PC-3 (cell line): ENCODE measurements around the gene PTGIR. TPM values are rescaled to one million over a fixed set of nuclear protein-coding genes. Genes with fewer than 3 reads are reported as not detected.

Experiments
- ATAC-seq: fragments of 200-7000 bp; cut with Tn5 transposase; 2 replicates; pipeline ENCODE4 v1.9.1; 2020; ENCODE audit warnings: mild to moderate bottlenecking, moderate library complexity
- BruUV-seq: library from RNA; stranded (reverse); fragments of 400-500 nt; replicated peaks from 2 replicates; lab custom pipeline; 2021; lab: Mats Ljungman, UMichigan
- CTCF ChIA-PET: fragments of 300-600 bp; sonication (Branson Sonifier 250); formaldehyde crosslinking; loops from one replicate; lab custom pipeline; 2022; ENCODE audit warnings: antibody characterized with exemption; lab: Charles Lee
- POLR2A ChIA-PET: fragments of 300-600 bp; sonication (Branson Sonifier 250); formaldehyde crosslinking; loops from one replicate; lab custom pipeline; 2022; ENCODE audit warnings: antibody characterized with exemption; ENCODE audit not compliant: unreplicated experiment; lab: Charles Lee
- DNase-seq: peaks from one replicate; pipeline ENCODE4 v3.0.0-alpha.2; 2015
- H2AFZ ChIP-seq: fragments of 300-600 bp; sonication (generic); 2 replicates; pipeline ENCODE4 v1.6.0; 2016; ENCODE audit warnings: antibody characterized with exemption, low read length
- H3F3A ChIP-seq: fragments of 300-600 bp; sonication (generic); one replicate; pipeline ENCODE4 v1.6.0; 2017; ENCODE audit warnings: antibody characterized with exemption, low read length, control low read depth, mild to moderate bottlenecking; ENCODE audit not compliant: unreplicated experiment
- H3K27ac ChIP-seq: fragments of 300-600 bp; sonication (generic); 2 replicates; pipeline ENCODE4 v1.5.1; 2016; ENCODE audit warnings: mild to moderate bottlenecking, low read length
- H3K27me3 ChIP-seq: fragments of 300-600 bp; sonication (generic); 2 replicates; pipeline ENCODE4 v1.6.1; 2016; ENCODE audit warnings: low read length, mixed read lengths
- H3K36me3 ChIP-seq: fragments of 300-600 bp; sonication (generic); 2 replicates; pipeline ENCODE4 v1.6.1; 2016; ENCODE audit warnings: low read depth, mixed run types, low read length, mixed read lengths
- H3K4me1 ChIP-seq: fragments of 300-600 bp; sonication (generic); 2 replicates; pipeline ENCODE4 v1.5.1; 2016; ENCODE audit warnings: low read length; ENCODE audit not compliant: insufficient read depth
- H3K4me2 ChIP-seq: fragments of 300-600 bp; sonication (generic); 2 replicates; pipeline ENCODE4 v1.6.0; 2016; ENCODE audit warnings: low read length
- H3K4me3 ChIP-seq: fragments of 300-600 bp; sonication (generic); 2 replicates; pipeline ENCODE4 v1.5.1; 2016; ENCODE audit warnings: mild to moderate bottlenecking, low read length, mixed read lengths
- H3K79me2 ChIP-seq: fragments of 300-600 bp; sonication (generic); 2 replicates; pipeline ENCODE4 v1.6.1; 2017; ENCODE audit warnings: low read length, mixed read lengths
- H3K9ac ChIP-seq: fragments of 300-600 bp; sonication (generic); 2 replicates; pipeline ENCODE4 v1.6.0; 2016; ENCODE audit warnings: mild to moderate bottlenecking, low read length
- H3K9me2 ChIP-seq: fragments of 300-600 bp; sonication (generic); replicated peaks from 2 replicates; pipeline ENCODE4 v1.6.1; 2016; ENCODE audit warnings: mixed run types, low read length, mixed read lengths
- H3K9me3 ChIP-seq: fragments of 300-600 bp; sonication (generic); 2 replicates; pipeline ENCODE4 v1.6.1; 2016; ENCODE audit warnings: low read length, mixed read lengths
- H4K20me1 ChIP-seq: fragments of 300-600 bp; sonication (generic); 2 replicates; pipeline ENCODE4 v1.6.1; 2016; ENCODE audit warnings: low read length, mixed read lengths
- EZH2 ChIP-seq: fragments of 300-600 bp; sonication (generic); IDR thresholded peaks from one replicate; pipeline ENCODE4 v1.6.1; 2017; ENCODE audit warnings: antibody characterized with exemption, mild to moderate bottlenecking, low read length; ENCODE audit not compliant: unreplicated experiment
- EZH2phosphoT487 ChIP-seq: fragments of 300-600 bp; sonication (generic); IDR thresholded peaks from 2 replicates; pipeline ENCODE4 v1.6.1; 2018; ENCODE audit warnings: mild to moderate bottlenecking, antibody characterized with exemption, low read length, borderline replicate concordance
- intact Hi-C: fragments of 100-400 bp; cut with micrococcal nuclease; formaldehyde crosslinking; loops from 2 replicates; pipeline ENCODE4 v1.9.0; 2023
- total RNA-seq: library from RNA; depleted of rRNA; stranded (reverse); fragments of >200 nt; gene quantifications from 2 replicates; pipeline ENCODE4 v1.2.3, GENCODE V29; 2014
- TF ChIP-seq, protein P1 (sequence below): fragments of 300-600 bp; sonication (generic); conservative IDR thresholded peaks from 2 replicates; pipeline ENCODE4 v1.5.1; 2017; ENCODE audit warnings: antibody characterized with exemption, low read depth, mild to moderate bottlenecking, low read length

PTGIR gene
- total RNA-seq, 1 experiment from 2014 or later: not detected

DNA sequence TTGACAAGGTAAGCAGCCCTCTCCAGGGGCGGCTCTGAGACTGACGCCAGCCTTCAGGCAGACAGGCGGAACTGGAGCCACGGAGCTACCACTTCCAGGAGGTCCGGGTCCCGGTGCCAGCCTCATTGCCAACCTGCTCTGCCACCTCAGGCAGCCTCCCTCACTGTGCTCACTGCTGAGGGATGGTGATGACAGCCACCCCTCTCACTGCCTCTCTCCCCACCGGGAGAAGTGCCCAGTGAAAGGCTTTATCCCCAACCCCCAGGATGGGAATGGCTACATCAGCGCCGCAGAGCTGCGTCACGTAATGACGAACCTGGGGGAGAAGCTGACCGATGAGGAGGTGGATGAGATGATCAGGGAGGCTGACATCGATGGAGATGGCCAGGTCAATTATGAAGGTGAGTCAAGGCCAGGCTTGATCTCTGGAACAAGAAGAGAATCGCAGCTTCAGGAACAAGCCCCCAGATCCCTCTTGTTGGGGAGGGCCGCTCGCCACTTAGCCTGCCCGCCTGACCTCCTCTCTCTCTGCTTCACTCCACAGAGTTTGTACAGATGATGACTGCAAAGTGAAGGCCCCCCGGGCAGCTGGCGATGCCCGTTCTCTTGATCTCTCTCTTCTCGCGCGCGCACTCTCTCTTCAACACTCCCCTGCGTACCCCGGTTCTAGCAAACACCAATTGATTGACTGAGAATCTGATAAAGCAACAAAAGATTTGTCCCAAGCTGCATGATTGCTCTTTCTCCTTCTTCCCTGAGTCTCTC is 16.1 kb downstream of the PTGIR start:
- Histone ChIP-seq H2AFZ (no peak overlapping the region), H3F3A (no peaks in the 10 kb centered on the region), H3K9me3 (no peaks in the 10 kb centered on the region), H3K9me2 (no peaks in the 10 kb centered on the region), H3K27ac (no peak overlapping the region), H3K9ac (no peak overlapping the region), H3K4me2 (no peak overlapping the region), H3K4me3 (no peak overlapping the region), H3K27me3 (no peaks in the 10 kb centered on the region), H3K36me3 (peaks cover 13% of the 10 kb centered on the region; the same call in 1 of the 2 replicates), H3K4me1 (0 out of 2 replicates have a peak, but pooled peaks cover under 1% of the 10 kb centered on the region), H4K20me1 (peaks cover 14% of the 10 kb centered on the region; the same call in 1 of the 2 replicates), H3K79me2 (peaks cover 18% of the 10 kb centered on the region)
- TF ChIP-seq EZH2phosphoT487: no peak
- TF ChIP-seq, protein P1, sequence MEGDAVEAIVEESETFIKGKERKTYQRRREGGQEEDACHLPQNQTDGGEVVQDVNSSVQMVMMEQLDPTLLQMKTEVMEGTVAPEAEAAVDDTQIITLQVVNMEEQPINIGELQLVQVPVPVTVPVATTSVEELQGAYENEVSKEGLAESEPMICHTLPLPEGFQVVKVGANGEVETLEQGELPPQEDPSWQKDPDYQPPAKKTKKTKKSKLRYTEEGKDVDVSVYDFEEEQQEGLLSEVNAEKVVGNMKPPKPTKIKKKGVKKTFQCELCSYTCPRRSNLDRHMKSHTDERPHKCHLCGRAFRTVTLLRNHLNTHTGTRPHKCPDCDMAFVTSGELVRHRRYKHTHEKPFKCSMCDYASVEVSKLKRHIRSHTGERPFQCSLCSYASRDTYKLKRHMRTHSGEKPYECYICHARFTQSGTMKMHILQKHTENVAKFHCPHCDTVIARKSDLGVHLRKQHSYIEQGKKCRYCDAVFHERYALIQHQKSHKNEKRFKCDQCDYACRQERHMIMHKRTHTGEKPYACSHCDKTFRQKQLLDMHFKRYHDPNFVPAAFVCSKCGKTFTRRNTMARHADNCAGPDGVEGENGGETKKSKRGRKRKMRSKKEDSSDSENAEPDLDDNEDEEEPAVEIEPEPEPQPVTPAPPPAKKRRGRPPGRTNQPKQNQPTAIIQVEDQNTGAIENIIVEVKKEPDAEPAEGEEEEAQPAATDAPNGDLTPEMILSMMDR: no peak
- TF ChIP-seq EZH2: no peak
- ChIA-PET CTCF (no interaction called here), POLR2A (no interaction called here)
- DNase-seq (no peak), ATAC-seq (no peak)
- BruUV-seq: no TSS peak
- intact Hi-C loops: no loop called here

GRCh38 chr19:46608178-46608577 is 16.7 kb downstream of the PTGIR start:
- Histone ChIP-seq H3K4me1 (peaks cover 7% of the 10 kb centered on the region), H3K9me3 (no peaks in the 10 kb centered on the region), H3K9me2 (no peaks in the 10 kb centered on the region), H4K20me1 (peaks cover 20% of the 10 kb centered on the region), H3K4me2 (no peak overlapping the region), H3K79me2 (peaks cover 24% of the 10 kb centered on the region), H3K27me3 (no peaks in the 10 kb centered on the region), H3K27ac (no peak overlapping the region), H3K4me3 (no peak overlapping the region), H2AFZ (no peak overlapping the region), H3F3A (no peaks in the 10 kb centered on the region), H3K36me3 (peaks cover 13% of the 10 kb centered on the region; the same call in 1 of the 2 replicates), H3K9ac (no peak overlapping the region)
- ChIA-PET POLR2A (interaction anchor here (1.1 kb wide), 1 partner anchor 53 kb away, joined by 6 read pairs; the partner anchor contains the start of gene DACT3), CTCF (no interaction called here)
- DNase-seq (no peak), ATAC-seq (no peak)
- BruUV-seq: no TSS peak
- TF ChIP-seq EZH2phosphoT487 (no peak), EZH2 (no peak)
- TF ChIP-seq, protein P1: no peak
- intact Hi-C loops: no loop called here

GRCh38 chr19:46607448-46607841 is 17.4 kb downstream of the PTGIR start:
- Histone ChIP-seq H3K79me2 (peaks cover 31% of the 10 kb centered on the region), H3K36me3 (peaks cover 13% of the 10 kb centered on the region; the same call in 1 of the 2 replicates), H3K9me2 (no peaks in the 10 kb centered on the region), H3K4me3 (no peak overlapping the region), H3K9me3 (no peaks in the 10 kb centered on the region), H3K4me1 (peaks cover 13% of the 10 kb centered on the region), H2AFZ (no peak overlapping the region), H3K4me2 (no peak overlapping the region), H4K20me1 (peaks cover 25% of the 10 kb centered on the region), H3K27me3 (no peaks in the 10 kb centered on the region), H3K27ac (no peak overlapping the region), H3K9ac (no peak overlapping the region), H3F3A (no peaks in the 10 kb centered on the region)
- ATAC-seq (no peak), DNase-seq (no peak)
- ChIA-PET CTCF (no interaction called here), POLR2A (interaction anchor here (1.1 kb wide), 1 partner anchor 53 kb away, joined by 6 read pairs; the partner anchor contains the start of gene DACT3)
- TF ChIP-seq EZH2 (no peak), EZH2phosphoT487 (no peak)
- TF ChIP-seq, protein P1: no peak
- intact Hi-C loops: no loop called here
- no TSS peak for BruUV-seq
